Fibroblast of the aortic adventitia (primary cell): ENCODE measurements around the gene FCN1. TPM values are rescaled to one million over a fixed set of nuclear protein-coding genes. Genes with fewer than 3 reads are reported as not detected.

ENCODE experiments used
- DNase-seq: peaks from one replicate; pipeline ENCODE4 v3.0.0-alpha.2; 2010; ENCODE audit warnings: low read depth
- H3K4me3 ChIP-seq: 2 replicates; pipeline ENCODE4 v1.5.1; 2011; ENCODE audit warnings: low read depth, mild to moderate bottlenecking, control low read depth, low read length, moderate library complexity
- CTCF ChIP-seq: IDR thresholded peaks from 2 replicates; pipeline ENCODE4 v1.5.1; 2011; ENCODE audit warnings: mild to moderate bottlenecking, low read length, control low read depth, inconsistent platforms; ENCODE audit not compliant: insufficient read depth
- total RNA-seq: library from RNA; depleted of rRNA; stranded (reverse); fragments of >200 nt; gene quantifications from 2 replicates; pipeline ENCODE4 v1.2.3, GENCODE V29; 2012; ENCODE audit warnings: low replicate concordance

Gene FCN1
- total RNA-seq, 1 donor = not detected

GRCh38 chr9:134916161-134916665, 1.5 kb downstream of the FCN1 start:
- no peak for TF ChIP-seq CTCF
- no peak for DNase-seq
- H3K4me3 ChIP-seq = no peak overlapping the region

GRCh38 chr9:134915046-134915985, 2.4 kb downstream of the FCN1 start:
- no peak overlapping the region for H3K4me3 ChIP-seq
- no peak for TF ChIP-seq CTCF
- no peak for DNase-seq

- no peak for TF ChIP-seq CTCF
- DNase-seq = no peak
- H3K4me3 ChIP-seq = no peak overlapping the region
Observed at GRCh38 chr9:134914501-134914834, 3.2 kb downstream of the FCN1 start.

GRCh38 chr9:134913713-134914500, 3.8 kb downstream of the FCN1 start:
- no peak for DNase-seq
- no peak overlapping the region for H3K4me3 ChIP-seq
- no peak for TF ChIP-seq CTCF

GRCh38 chr9:134913041-134913712, 4.5 kb downstream of the FCN1 start:
- DNase-seq = no peak
- no peak overlapping the region for H3K4me3 ChIP-seq
- no peak for TF ChIP-seq CTCF

GRCh38 chr9:134912126-134912840, 5.4 kb downstream of the FCN1 start:
- DNase-seq = no peak
- TF ChIP-seq CTCF = no peak

More at GRCh38 chr9:134912126-134912840, 5.4 kb downstream of the FCN1 start:
- no peak overlapping the region for H3K4me3 ChIP-seq
